Measurements from ENCODE around the gene SLC23A3.

DNA sequence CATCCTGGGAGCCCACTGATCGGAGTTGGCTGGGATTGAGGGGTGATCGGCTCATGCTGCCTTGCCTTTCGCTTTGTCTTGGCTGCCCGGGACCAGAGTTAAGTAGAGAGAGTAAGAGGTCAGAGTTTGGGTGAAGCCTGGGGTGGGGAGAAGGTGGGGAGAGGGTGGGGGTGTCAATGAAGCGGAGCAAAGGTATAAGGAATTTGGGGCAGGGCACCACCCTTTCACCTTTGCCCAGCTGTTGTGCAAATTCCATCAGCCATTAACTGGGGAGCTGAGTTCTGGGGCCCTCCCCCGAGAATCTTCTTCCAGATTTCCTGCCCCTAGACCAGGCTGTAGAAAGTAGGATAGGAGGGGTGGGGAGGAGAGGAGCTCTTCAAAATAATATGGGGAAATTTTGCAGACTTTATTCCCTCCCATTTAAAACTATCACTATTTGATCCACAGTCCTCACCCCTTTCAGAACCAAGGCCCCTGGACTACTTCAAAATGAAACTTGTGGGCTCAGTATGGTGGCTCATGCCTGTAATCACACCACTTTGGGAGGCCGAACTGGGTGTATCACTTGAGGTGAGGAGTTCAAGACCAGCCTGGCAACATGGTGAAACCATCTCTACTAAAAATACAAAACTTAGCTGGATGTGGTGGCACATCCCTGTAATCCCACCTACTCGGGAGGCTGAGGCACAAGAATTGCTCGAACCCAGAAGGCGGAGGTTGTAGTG lies at the start of gene SLC23A3:
- TF ChIP-seq, protein P1, sequence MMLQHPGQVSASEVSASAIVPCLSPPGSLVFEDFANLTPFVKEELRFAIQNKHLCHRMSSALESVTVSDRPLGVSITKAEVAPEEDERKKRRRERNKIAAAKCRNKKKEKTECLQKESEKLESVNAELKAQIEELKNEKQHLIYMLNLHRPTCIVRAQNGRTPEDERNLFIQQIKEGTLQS (IDR thresholded peaks at IDR 0.05) = no peak
- TF ChIP-seq, protein P2, sequence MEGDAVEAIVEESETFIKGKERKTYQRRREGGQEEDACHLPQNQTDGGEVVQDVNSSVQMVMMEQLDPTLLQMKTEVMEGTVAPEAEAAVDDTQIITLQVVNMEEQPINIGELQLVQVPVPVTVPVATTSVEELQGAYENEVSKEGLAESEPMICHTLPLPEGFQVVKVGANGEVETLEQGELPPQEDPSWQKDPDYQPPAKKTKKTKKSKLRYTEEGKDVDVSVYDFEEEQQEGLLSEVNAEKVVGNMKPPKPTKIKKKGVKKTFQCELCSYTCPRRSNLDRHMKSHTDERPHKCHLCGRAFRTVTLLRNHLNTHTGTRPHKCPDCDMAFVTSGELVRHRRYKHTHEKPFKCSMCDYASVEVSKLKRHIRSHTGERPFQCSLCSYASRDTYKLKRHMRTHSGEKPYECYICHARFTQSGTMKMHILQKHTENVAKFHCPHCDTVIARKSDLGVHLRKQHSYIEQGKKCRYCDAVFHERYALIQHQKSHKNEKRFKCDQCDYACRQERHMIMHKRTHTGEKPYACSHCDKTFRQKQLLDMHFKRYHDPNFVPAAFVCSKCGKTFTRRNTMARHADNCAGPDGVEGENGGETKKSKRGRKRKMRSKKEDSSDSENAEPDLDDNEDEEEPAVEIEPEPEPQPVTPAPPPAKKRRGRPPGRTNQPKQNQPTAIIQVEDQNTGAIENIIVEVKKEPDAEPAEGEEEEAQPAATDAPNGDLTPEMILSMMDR (IDR thresholded peaks at IDR 0.05; ENCODE audit: low read depth, low read length, missing input control) = no peak
- TF ChIP-seq GABPA (IDR thresholded peaks at IDR 0.05 in 1 of 2, conservative IDR thresholded peaks at IDR 0.05 in 1 of 2) (no peak), FOXA1 (IDR thresholded peaks at IDR 0.05) (no peak), YY1 (IDR thresholded peaks at IDR 0.05) (no peak), TAF1 (conservative IDR thresholded peaks at IDR 0.05) (no peak), EGR1 (IDR thresholded peaks at IDR 0.05; ENCODE audit: low read depth in 2 of 2) (no peak), JUND (IDR thresholded peaks at IDR 0.05) (no peak)
- TF ChIP-seq, protein P3, sequence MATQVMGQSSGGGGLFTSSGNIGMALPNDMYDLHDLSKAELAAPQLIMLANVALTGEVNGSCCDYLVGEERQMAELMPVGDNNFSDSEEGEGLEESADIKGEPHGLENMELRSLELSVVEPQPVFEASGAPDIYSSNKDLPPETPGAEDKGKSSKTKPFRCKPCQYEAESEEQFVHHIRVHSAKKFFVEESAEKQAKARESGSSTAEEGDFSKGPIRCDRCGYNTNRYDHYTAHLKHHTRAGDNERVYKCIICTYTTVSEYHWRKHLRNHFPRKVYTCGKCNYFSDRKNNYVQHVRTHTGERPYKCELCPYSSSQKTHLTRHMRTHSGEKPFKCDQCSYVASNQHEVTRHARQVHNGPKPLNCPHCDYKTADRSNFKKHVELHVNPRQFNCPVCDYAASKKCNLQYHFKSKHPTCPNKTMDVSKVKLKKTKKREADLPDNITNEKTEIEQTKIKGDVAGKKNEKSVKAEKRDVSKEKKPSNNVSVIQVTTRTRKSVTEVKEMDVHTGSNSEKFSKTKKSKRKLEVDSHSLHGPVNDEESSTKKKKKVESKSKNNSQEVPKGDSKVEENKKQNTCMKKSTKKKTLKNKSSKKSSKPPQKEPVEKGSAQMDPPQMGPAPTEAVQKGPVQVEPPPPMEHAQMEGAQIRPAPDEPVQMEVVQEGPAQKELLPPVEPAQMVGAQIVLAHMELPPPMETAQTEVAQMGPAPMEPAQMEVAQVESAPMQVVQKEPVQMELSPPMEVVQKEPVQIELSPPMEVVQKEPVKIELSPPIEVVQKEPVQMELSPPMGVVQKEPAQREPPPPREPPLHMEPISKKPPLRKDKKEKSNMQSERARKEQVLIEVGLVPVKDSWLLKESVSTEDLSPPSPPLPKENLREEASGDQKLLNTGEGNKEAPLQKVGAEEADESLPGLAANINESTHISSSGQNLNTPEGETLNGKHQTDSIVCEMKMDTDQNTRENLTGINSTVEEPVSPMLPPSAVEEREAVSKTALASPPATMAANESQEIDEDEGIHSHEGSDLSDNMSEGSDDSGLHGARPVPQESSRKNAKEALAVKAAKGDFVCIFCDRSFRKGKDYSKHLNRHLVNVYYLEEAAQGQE (IDR thresholded peaks at IDR 0.05) = no peak
- TF ChIP-seq, protein P4, sequence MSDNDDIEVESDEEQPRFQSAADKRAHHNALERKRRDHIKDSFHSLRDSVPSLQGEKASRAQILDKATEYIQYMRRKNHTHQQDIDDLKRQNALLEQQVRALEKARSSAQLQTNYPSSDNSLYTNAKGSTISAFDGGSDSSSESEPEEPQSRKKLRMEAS (IDR thresholded peaks at IDR 0.05) = no peak
- TF ChIP-seq, protein P5, sequence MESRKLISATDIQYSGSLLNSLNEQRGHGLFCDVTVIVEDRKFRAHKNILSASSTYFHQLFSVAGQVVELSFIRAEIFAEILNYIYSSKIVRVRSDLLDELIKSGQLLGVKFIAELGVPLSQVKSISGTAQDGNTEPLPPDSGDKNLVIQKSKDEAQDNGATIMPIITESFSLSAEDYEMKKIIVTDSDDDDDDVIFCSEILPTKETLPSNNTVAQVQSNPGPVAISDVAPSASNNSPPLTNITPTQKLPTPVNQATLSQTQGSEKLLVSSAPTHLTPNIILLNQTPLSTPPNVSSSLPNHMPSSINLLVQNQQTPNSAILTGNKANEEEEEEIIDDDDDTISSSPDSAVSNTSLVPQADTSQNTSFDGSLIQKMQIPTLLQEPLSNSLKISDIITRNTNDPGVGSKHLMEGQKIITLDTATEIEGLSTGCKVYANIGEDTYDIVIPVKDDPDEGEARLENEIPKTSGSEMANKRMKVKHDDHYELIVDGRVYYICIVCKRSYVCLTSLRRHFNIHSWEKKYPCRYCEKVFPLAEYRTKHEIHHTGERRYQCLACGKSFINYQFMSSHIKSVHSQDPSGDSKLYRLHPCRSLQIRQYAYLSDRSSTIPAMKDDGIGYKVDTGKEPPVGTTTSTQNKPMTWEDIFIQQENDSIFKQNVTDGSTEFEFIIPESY (IDR thresholded peaks at IDR 0.05) = no peak
